Measurements from ENCODE around the gene HSPA1A. TPM values are rescaled to one million over a fixed set of nuclear protein-coding genes. Genes with fewer than 3 reads are reported as not detected.
A peak's percentile ranks its signal among the peaks of the same experiment; 100 is the strongest.

Gene HSPA1A
- polyA plus RNA-seq, 1 donor (not counting 4 experiments of a cell fraction or from before 2014, with no cell fraction given) = 110 TPM

DNA sequence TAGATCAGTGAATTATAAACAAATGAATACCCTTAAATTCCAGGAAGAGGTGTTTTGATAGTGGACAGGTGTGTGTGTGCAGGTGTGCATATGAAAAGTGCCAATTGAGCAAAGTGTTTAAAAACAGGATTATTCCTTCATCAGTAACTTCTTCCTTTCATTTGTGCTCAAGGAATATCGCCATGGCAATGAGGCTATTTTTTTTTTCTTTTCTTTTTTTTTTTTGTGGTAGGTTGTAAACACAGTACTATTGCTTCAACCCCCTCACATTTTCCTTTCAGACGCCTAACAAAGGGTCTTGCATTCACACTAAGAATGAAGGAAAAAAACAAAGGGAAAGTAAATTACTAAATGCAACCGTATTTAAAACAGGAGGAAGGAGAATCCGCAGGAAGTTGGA lies 10.2 kb downstream of the HSPA1A start:
- H3K36me3 ChIP-seq (ENCODE audit: control insufficient read depth in 2 of 2, extremely low read depth in 1 of 2, insufficient read depth in 2 of 2, low read length in 2 of 2) = no peaks in the 10 kb centered on the region
- peaks cover 4% of the 10 kb centered on the region for H4K20me1 ChIP-seq (ENCODE audit: control insufficient read depth, extremely low read depth, insufficient read depth, low read length)
- peak overlapping the region in 2 of 3 experiments; percentile 1 to 35 for H3K4me3 ChIP-seq (ENCODE audit: control insufficient read depth in 2 of 3, extremely low read depth in 1 of 3, insufficient read depth in 2 of 3, low read depth in 1 of 3, low read length in 3 of 3)
- H3K9ac ChIP-seq (ENCODE audit: control insufficient read depth, extremely low read depth, insufficient read depth, low read length) = peak overlapping the region; percentile 86
- H3K79me2 ChIP-seq (ENCODE audit: control insufficient read depth, insufficient read depth, low read length) = peaks cover 14% of the 10 kb centered on the region
- no peaks in the 10 kb centered on the region for H3K9me3 ChIP-seq (ENCODE audit: control insufficient read depth, low read depth, low read length)
- dilution Hi-C loops (cut with MboI; ENCODE audit: extremely low pct_ligation_motif_present, low sequenced_read_pairs) = no loop called here
- H3K4me2 ChIP-seq (ENCODE audit: control insufficient read depth, extremely low read depth, insufficient read depth, low read depth, low read length) = peak overlapping the region; percentile 75
- peaks cover 45% of the 10 kb centered on the region for H3K4me1 ChIP-seq (ENCODE audit: control insufficient read depth, extremely low read depth, insufficient read depth, low read length)
- H3K27ac ChIP-seq (ENCODE audit: control insufficient read depth, insufficient read depth, low read length) = peak overlapping the region; percentile 96
- no peaks in the 10 kb centered on the region for H3K9me1 ChIP-seq (ENCODE audit: control insufficient read depth, extremely low read depth, insufficient read depth, low read length)
- FAIRE-seq (no peak), DNase-seq (ENCODE audit: low read depth, low spot score) (no peak)
- TF ChIP-seq EZH2 (IDR thresholded peaks at IDR 0.05; ENCODE audit: low read length) (no peak), CTCF (optimal IDR thresholded peaks at IDR 0.05 in 1 of 3, IDR thresholded peaks at IDR 0.05 in 1 of 3, conservative IDR thresholded peaks at IDR 0.05 in 1 of 3; ENCODE audit: extremely low read depth in 1 of 3, insufficient read depth in 2 of 3, low read length in 3 of 3) (no peak)
- H2AFZ ChIP-seq (ENCODE audit: control insufficient read depth, low read length) = no peak overlapping the region
- no peaks in the 10 kb centered on the region for H3K27me3 ChIP-seq (ENCODE audit: control insufficient read depth, extremely low read depth, insufficient read depth, low read length)

DNA sequence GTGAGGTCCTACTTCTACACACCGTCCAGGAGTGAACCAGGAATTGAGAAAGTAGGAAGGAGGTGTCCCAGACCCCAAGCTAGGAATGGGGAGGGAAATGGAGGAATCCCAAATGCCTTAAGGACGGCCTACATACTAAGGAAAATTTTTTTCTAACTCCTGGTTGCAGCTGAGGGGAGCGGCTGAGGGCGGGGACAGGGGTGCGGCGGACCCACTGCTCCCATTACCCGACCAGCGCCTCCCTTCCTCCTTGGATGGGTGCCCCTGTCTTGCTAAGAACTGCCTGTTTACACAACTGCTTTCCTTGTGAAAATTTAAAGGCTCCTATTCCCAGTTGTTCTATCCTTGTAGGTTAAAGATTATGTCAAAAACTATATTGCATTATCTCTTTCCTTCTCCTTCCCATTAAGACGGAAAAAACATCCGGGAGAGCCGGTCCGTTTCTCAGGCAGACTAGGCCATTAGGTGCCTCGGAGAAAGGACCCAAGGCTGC lies 11.5 kb downstream of the HSPA1A start:
- no peaks in the 10 kb centered on the region for H3K36me3 ChIP-seq (ENCODE audit: control insufficient read depth in 2 of 2, extremely low read depth in 1 of 2, insufficient read depth in 2 of 2, low read length in 2 of 2)
- H3K4me1 ChIP-seq (ENCODE audit: control insufficient read depth, extremely low read depth, insufficient read depth, low read length) = peaks cover 46% of the 10 kb centered on the region
- H3K4me3 ChIP-seq (ENCODE audit: control insufficient read depth in 2 of 3, extremely low read depth in 1 of 3, insufficient read depth in 2 of 3, low read depth in 1 of 3, low read length in 3 of 3) = peak overlapping the region; percentile 38 to 66 (median 66)
- dilution Hi-C loops (cut with MboI; ENCODE audit: extremely low pct_ligation_motif_present, low sequenced_read_pairs) = no loop called here
- peak overlapping the region; percentile 96 for H3K27ac ChIP-seq (ENCODE audit: control insufficient read depth, insufficient read depth, low read length)
- no peaks in the 10 kb centered on the region for H3K9me3 ChIP-seq (ENCODE audit: control insufficient read depth, low read depth, low read length)
- no peaks in the 10 kb centered on the region for H3K27me3 ChIP-seq (ENCODE audit: control insufficient read depth, extremely low read depth, insufficient read depth, low read length)
- H3K79me2 ChIP-seq (ENCODE audit: control insufficient read depth, insufficient read depth, low read length) = peaks cover 26% of the 10 kb centered on the region
- no peak for TF ChIP-seq EZH2 (IDR thresholded peaks at IDR 0.05; ENCODE audit: low read length)
- no peak for TF ChIP-seq CTCF (optimal IDR thresholded peaks at IDR 0.05 in 1 of 3, IDR thresholded peaks at IDR 0.05 in 1 of 3, conservative IDR thresholded peaks at IDR 0.05 in 1 of 3; ENCODE audit: extremely low read depth in 1 of 3, insufficient read depth in 2 of 3, low read length in 3 of 3)
- no peak for DNase-seq (ENCODE audit: low read depth, low spot score)
- H3K9me1 ChIP-seq (ENCODE audit: control insufficient read depth, extremely low read depth, insufficient read depth, low read length) = no peaks in the 10 kb centered on the region
- H3K4me2 ChIP-seq (ENCODE audit: control insufficient read depth, extremely low read depth, insufficient read depth, low read depth, low read length) = peak overlapping the region; percentile 95
- peak overlapping the region; percentile 86 for H3K9ac ChIP-seq (ENCODE audit: control insufficient read depth, extremely low read depth, insufficient read depth, low read length)
- no peak for FAIRE-seq
- peak overlapping the region; percentile 76 for H2AFZ ChIP-seq (ENCODE audit: control insufficient read depth, low read length)
- peaks cover 4% of the 10 kb centered on the region for H4K20me1 ChIP-seq (ENCODE audit: control insufficient read depth, extremely low read depth, insufficient read depth, low read length)
